T47D (cell line): ENCODE measurements around the gene RNASE12.
"Not testable (repeated sequence)": the region's sequence is repeated elsewhere in the genome, so short reads cannot be mapped to it uniquely, and the experiment has no call there.

Source experiments
- DNase-seq, 2 experiments: peaks; one replicate each; pipeline versions ENCODE4 v3.0.0 to v3.0.0-alpha.2; 2011 to 2012; ENCODE audit warnings: low read depth in 1 of 2, low spot score in 1 of 2
- JUND ChIP-seq: IDR thresholded peaks from 2 replicates; pipeline ENCODE4 v1.6.1; 2012; ENCODE audit warnings: low read depth
- in situ Hi-C: cut with HindIII; loops from 2 replicates; pipeline ENCODE4 v1.10.0; 2016; ENCODE audit warnings: low sequenced_read_pairs, low pct_unique_long_range_greater_than_20kb

The RNASE12 gene

DNA sequence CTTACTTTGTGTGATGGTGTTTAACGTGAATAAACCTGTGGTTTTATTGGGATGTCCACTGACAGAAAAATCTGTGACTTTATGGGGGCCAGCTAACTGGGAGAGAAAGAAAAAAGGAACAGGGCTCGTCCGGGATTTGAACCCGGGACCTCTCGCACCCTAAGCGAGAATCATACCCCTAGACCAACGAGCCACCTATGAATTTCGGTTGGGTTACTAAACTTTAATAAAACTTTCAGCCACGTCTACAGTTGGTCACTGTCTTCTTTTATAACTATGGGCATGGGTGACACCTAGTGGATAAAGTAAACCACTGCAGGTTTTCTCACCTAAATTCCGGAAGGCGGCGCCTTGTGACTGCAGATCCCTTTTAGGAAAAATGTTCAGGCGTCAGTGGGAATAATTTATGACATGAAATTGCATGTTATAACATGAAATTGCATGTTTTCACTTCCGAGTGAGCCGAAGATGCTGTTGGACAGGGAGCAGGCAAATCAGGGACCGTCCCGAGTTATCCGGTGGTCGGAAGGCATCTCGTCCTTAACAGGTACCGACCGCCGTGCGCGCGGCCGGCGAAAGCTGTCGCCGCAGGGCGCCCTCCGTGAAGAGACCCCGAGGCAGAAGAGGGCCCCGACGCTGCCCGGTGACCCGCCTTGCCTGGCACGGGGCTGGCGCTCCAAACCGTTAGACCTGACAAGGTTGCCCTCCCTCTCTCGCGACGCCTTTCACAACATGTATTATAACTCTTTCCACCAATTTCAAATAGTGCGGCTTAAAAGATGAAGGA is 18.2 kb upstream of the RNASE12 start:
- TF ChIP-seq JUND, result no peak
- in situ Hi-C loops, result no loop called here

DNA sequence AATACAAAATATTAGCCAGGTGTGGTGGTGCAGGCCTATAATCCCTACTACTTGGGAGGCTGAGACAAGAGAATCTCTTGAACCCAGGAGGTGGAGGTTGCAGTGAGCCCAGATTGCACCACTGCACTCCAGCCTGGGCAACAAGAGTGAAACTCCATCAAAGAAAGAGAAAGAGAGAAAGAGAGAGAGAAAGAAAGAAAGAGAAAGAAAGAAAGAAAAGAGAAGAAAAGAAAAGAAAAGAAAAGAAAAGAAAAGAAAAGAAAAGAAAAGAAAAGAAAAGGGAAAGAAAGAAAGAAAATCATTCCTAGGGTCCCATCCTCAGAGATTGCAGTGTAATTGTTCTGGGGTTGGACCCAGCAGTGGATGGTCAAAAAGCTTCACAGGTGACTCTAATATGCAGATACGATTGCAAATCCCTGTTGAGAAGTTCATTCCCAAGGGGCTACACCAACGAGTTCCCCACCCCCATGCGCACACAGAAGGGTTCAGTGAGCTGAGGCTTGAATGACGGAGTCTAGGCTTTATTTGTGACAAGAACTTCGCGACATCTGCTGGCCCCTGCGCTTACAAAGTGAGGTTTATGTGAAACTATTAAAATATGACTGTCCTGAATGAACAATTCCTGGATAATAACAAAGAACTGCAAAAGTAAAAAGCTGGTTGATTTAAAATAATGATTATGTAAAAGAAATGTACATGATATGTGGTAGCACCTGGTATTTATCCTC is 17.4 kb upstream of the RNASE12 start:
- TF ChIP-seq JUND, result no peak
- DNase-seq, result no peak
- in situ Hi-C loops, result no loop called here

More for the DNA sequence above, 18.2 kb upstream of the RNASE12 start:
- DNase-seq, result peak; percentile 43 to 88

GRCh38 chr14:20607617-20608016 is 16.4 kb upstream of the RNASE12 start:
- in situ Hi-C loops, result no loop called here
- TF ChIP-seq JUND, result no peak
- DNase-seq, result no peak

- TF ChIP-seq JUND, result no peak
- in situ Hi-C loops, result no loop called here
- DNase-seq, result no peak
Measured at GRCh38 chr14:20606902-20607242, 15.7 kb upstream of the RNASE12 start.

DNA sequence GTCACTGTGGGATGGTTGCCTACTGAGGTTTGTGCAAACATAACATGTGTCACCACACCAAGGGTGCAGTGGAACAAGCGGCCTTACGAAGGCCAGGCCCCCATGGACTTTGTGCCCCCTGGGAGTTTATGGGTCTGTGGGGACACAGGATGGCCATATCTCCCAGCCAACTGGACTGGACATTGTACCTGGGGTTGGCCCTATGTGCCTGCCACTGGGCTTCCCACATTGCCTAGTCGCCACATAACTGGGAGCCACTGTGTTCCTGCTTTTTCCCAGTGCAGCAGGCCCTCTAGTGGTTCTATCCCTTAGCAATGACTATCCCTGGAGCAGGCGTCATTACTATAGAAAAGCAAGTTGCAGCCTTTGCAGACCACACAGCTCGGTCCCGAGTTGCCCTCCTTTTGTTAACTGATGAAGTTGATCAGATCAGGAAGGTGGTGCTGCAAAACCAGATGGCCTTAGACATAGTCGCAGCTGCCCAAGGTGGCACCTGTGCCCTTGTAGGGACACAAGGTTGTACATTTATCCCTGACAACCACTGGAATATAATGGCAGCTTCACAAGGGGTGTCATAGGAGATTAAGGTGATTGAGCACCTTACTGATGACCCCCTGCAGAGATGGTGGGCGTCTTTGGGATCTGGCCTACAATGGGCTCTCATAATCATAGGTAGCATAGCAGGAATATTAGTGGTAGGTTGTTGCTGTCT is 15.2 kb upstream of the RNASE12 start:
- no peak for TF ChIP-seq JUND
- in situ Hi-C loops, result no loop called here
- peak; percentile 50 to 73 for DNase-seq

DNA sequence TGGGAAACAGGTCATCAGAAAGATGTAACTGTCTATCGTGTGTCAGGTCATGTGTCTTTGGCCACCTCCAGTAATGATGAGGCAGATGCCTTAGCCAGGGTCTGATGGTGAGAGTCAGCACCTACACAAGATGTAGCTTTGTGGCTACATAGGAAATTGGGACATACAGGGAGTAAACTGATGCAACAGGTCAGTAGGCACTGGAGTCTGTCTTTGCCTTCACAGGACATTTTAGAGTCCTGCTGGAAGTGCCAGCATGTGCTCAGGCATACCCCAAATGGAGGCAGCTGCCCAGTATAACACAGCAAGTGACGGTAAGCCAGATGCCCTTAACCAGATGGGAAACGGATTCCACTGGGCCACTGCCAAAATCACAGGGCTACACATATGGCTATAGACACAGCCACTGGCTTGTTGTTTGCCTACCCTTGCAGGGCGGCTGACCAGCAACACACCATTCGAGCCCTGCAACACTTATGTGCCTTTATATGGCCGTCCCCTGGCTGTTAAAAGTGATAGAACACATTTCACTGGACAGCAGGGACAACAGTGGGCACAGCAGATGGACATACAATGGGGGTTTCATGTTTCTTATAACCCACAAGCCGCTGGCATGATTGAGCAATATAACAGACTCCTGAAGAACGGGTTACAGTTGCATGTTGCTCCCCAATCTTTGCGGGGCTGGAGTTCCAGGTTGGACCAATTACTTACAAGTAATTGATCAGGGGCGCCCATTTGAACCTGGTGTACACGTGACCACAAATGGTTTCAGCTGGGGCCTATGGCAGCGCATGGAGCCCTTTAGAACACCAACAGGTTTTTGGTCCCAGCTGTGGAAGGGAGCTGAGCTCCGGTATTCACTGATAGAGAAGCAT is 12.9 kb upstream of the RNASE12 start:
- no peak for DNase-seq
- TF ChIP-seq JUND, result no peak
- in situ Hi-C loops, result no loop called here

- no peak for DNase-seq
- TF ChIP-seq JUND, result no peak
- in situ Hi-C loops, result no loop called here
Measured at GRCh38 chr14:20602583-20602982, 11.4 kb upstream of the RNASE12 start.

DNA sequence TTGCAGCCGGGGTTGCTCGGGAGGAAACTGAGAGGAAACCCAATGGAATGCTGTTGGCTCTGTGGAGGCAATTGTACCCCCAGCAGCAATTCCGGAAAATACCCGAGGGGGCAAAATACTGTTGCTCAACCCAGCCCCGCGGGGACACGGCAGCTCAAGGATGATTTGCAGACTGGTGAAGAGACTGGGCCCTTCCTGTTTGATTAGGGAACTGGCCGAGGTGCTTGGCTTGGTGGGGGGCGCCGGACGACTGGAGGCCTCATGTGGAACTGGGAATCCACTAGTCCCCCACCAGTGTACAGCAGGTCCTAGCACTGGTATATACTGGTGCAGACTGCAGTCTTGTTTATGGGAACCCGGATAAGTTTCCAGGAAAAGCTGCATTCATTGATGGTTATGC is 10.3 kb upstream of the RNASE12 start:
- in situ Hi-C loops, result no loop called here
- TF ChIP-seq JUND, result no peak
- DNase-seq, result no peak

GRCh38 chr14:20597108-20597507 is 5.9 kb upstream of the RNASE12 start:
- no peak for DNase-seq
- no peak for TF ChIP-seq JUND
- in situ Hi-C loops, result no loop called here

DNA sequence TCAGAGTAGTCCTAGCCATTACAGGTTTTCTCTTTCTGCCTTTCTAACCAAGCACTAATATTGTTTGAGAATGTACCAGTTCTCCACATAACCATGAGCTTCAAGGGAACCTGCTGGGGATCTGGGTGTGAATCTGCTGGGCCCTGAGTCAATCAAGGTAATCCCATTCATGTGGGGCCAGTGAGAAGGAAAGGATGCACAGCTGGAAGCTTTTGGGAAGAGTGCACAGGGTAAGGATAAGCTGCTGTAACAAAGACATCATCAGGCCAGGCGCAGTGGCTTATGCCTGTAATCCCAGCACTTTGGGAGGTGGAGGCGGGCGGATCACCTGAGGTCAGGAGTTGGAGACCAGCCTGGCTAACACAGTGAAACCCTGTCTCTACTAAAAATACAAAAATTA is 4.5 kb upstream of the RNASE12 start:
- in situ Hi-C loops, DNase-seq: not testable (repeated sequence)

- in situ Hi-C loops, result no loop called here
- no peak for DNase-seq
- TF ChIP-seq JUND, result no peak
Measured at GRCh38 chr14:20592574-20592973, 1.4 kb upstream of the RNASE12 start.

GRCh38 chr14:20587489-20588154 is 3.6 kb downstream of the RNASE12 start, which contains the start of gene RNASE11:
RNASE11 (minus strand) TSS chr14:20588001.
- no peak for TF ChIP-seq JUND
- DNase-seq, result no peak
- in situ Hi-C loops, result no loop called here
